DOHH2 (cell line): ENCODE results near the gene NUPR1.

Source experiments
- CTCF ChIP-seq: fragments of 200-600 bp; sonication (generic); IDR thresholded peaks from one replicate; pipeline ENCODE4 v1.5.1; 2014; ENCODE audit warnings: antibody characterized with exemption, mild to moderate bottlenecking, low read depth, low read length; ENCODE audit not compliant: poor library complexity, severe bottlenecking
- EZH2phosphoT487 ChIP-seq: fragments of 200-600 bp; sonication (generic); IDR thresholded peaks from 2 replicates; pipeline ENCODE4 v1.6.1; 2017; ENCODE audit warnings: borderline replicate concordance, mild to moderate bottlenecking, antibody characterized with exemption, low read length, moderate library complexity, mixed read lengths

DNA sequence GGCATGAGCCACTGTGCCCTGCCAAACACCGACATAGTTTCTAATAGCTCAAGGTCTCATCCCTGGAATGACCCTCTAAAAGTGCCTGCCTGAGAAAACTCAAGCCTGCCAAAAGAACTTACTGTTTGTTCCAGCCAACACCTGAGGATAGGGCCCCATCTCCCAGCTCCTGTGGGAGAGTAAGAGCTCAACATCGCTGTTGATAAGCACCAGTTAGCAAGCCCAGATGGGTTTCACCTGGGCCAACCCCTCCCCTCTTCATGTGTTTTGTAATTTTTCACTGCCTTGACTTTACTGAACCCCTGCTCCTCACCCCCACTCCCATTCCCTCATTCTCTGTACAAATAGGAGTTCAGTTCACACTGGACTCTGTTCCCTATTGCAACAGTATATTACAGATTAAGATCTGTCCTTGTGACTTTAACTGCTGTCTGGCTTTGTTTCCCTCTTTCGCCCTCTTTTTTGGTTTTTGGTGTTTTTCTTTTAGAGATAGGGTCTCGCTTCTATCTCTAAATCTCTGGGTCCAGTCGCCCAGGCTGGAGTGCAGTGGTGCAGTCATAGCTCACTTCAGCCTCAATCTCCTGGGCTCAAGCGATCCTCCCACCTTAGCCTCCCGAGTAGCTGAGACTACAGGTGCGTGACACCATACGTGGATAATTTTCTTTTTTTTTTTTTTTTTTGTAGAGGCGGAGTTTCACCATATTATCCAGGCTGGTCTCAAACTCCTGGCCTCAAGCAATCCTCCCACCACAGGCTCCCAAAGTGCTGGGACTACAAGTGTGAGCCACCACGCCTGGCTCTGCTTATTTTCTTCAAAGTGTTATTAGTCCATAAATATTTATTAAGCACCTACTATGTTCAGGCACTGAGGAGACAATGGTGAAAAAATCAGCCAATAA, 12.3 kb downstream of the NUPR1 start:
- TF ChIP-seq CTCF (no peak), EZH2phosphoT487 (no peak)
